HG03565 (cell line): ENCODE measurements around the gene ARHGEF6.
"Not testable (repeated sequence)": the region's sequence is repeated elsewhere in the genome, so short reads cannot be mapped to it uniquely, and the experiment has no call there.

Source experiments
- ATAC-seq: cut with Tn5 transposase; IDR thresholded peaks from one replicate; pipeline ENCODE4 v1.9.1; 2021; ENCODE audit warnings: mild to moderate bottlenecking, moderate library complexity; ENCODE audit not compliant: unreplicated experiment

Gene ARHGEF6, protein sequence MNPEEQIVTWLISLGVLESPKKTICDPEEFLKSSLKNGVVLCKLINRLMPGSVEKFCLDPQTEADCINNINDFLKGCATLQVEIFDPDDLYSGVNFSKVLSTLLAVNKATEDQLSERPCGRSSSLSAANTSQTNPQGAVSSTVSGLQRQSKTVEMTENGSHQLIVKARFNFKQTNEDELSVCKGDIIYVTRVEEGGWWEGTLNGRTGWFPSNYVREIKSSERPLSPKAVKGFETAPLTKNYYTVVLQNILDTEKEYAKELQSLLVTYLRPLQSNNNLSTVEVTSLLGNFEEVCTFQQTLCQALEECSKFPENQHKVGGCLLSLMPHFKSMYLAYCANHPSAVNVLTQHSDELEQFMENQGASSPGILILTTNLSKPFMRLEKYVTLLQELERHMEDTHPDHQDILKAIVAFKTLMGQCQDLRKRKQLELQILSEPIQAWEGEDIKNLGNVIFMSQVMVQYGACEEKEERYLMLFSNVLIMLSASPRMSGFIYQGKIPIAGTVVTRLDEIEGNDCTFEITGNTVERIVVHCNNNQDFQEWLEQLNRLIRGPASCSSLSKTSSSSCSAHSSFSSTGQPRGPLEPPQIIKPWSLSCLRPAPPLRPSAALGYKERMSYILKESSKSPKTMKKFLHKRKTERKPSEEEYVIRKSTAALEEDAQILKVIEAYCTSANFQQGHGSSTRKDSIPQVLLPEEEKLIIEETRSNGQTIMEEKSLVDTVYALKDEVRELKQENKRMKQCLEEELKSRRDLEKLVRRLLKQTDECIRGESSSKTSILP

GRCh38 chrX:136780763-136781162 lies at the start of gene ARHGEF6:
Gene ARHGEF6 (minus strand): TSS chrX:136780932. CDS start chrX:136780882, 50 bp downstream.
- no peak for ATAC-seq

- no peak for ATAC-seq
Measured at GRCh38 chrX:136829413-136829812, 48.7 kb upstream of the ARHGEF6 start.

DNA sequence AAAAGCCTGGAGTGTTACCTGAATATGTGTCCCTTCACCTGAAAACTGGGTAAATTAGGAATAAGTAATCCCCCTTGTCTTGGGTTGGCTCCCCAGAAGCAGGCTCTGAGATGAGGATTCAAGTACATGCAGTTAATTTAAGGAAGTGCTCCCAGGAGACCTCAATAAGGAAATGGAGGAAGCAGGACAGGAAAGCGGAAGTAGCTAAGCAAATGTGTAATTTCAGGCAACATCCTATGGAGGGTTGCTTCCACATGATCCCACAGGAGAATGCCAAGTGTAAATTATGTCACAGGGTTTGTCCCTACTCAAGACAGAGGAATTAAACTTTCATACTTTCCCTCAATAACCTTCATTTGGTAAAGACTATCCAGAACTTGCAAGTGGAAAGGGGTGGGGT lies 48.1 kb upstream of the ARHGEF6 start:
- ATAC-seq = no peak

GRCh38 chrX:136827026-136827425 lies 46.3 kb upstream of the ARHGEF6 start:
- ATAC-seq = no peak

- no peak for ATAC-seq
Measured at GRCh38 chrX:136825771-136826170, 45.0 kb upstream of the ARHGEF6 start.

DNA sequence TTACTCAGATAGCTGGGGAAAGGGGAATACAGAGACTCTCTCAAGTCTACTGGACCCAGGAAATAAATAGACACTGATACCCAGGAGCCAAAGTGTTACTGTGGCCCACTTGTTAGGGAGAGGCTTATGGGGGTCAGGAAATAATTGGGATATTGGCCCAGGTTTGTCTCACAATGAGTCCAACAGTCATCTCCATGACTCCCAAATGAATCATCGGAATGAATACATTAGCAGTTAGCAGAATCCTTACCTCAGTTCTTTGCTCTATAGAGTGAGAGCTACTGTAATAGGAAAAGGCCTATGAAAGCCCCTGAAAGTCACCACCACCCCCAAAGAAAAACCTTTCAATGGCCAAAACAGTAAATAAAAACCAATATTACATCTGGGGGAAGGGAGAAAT lies 42.4 kb upstream of the ARHGEF6 start:
- ATAC-seq = no peak

DNA sequence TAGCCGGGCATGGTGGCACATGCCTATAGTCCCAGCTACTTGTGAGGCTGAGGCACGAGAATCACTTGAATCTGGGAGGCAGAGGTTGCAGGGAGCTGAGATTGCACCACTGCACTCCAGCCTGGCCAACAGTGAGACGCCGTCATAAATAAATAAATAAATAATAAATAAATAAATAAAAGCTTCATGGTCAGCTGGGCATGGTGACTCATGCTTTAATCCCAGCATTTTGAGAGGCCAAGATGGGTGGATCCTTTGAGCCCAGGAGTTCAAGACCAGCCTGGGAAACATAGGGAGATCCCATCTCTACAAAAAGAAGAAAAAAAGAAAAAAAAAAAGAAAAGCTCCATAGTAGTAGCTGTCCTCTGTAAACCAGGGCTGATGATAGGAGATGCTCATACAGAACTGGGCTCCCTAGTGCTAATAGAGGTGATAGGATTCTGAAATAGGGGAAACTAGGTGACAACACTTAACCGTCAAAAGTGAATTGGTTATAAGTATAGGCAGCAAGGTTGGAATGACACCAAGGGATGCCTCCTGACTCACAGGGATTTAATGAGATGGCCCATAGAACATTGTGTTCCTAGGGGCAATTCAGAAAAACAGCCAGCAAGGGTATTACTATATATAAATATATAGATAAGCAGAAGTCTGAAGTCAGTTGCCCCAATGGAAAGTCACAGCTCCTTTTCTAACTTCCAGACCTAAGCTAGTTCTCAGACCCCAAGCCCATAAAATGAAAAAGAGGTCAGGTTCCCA lies 41.8 kb upstream of the ARHGEF6 start:
- no peak for ATAC-seq

DNA sequence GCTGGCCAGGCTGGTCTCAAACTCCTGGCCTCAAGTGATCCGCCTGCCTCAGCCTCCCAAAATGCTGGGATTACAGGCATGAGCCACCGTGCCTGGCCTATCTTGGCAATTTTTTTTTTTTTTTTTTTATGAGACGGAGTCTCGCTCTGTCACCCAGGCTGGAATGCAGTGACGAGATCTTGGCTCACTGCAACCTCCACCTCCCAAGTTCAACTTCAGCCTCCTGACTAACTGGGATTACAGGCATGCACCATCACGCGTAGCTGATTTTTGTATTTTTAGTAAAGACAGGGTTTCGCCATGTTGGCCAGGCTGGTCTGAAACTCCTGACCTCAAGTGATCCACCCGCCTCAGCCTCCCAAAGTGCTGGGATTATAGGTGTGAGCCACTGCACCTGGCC lies 39.0 kb upstream of the ARHGEF6 start:
- ATAC-seq = not testable (repeated sequence)

GRCh38 chrX:136819031-136819703 lies 38.4 kb upstream of the ARHGEF6 start:
- no peak for ATAC-seq

GRCh38 chrX:136816975-136817374 lies 36.2 kb upstream of the ARHGEF6 start:
- ATAC-seq = no peak

- no peak for ATAC-seq
Measured at GRCh38 chrX:136814847-136815750, 34.4 kb upstream of the ARHGEF6 start.

GRCh38 chrX:136812286-136812685 lies 31.6 kb upstream of the ARHGEF6 start:
- no peak for ATAC-seq

- ATAC-seq = no peak
Measured at GRCh38 chrX:136810493-136810892, 29.8 kb upstream of the ARHGEF6 start.

- no peak for ATAC-seq
Measured at GRCh38 chrX:136806891-136807410, 26.2 kb upstream of the ARHGEF6 start.

- ATAC-seq = no peak
Measured at GRCh38 chrX:136802515-136802914, 21.8 kb upstream of the ARHGEF6 start.

DNA sequence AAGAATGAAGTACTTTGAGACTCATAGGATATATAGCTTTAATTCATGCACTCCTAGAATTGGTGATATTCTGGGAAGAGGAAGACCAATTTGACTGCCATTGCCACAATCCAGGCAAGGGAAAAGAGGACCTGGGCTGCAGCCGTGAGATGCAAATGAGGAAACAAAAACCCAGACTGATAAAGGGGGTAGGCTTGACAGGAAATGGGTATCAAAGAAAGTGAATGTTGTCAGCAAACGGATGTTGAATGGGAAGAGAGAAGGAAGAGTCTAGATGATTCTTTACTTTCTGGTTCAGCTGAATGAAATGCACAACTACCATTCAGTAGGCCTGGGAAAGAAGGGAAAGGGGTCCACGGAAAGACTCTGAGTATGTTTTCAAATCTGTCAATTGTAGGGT lies 17.1 kb upstream of the ARHGEF6 start:
- ATAC-seq = no peak

DNA sequence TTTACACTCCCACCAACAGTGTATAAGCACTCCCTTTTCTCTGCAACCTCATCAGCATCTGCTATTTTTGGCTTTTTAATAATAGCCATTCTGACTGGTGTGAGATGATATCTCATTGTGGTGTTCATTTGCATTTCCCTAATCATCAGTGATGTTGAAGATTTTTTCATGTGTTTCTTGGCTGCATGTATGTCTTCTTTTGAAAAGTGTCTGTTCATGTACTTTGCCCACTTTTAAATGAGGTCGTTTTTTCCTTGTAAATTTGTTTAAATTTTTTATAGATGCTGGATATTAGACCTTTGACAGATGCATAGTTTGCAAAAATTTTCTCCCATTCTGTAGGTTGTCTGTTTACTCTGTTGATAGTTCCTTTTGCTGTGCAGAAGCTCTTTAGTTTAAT lies 14.4 kb upstream of the ARHGEF6 start:
- not testable (repeated sequence) for ATAC-seq

- not testable (repeated sequence) for ATAC-seq
Measured at GRCh38 chrX:136794660-136795059, 13.9 kb upstream of the ARHGEF6 start.

DNA sequence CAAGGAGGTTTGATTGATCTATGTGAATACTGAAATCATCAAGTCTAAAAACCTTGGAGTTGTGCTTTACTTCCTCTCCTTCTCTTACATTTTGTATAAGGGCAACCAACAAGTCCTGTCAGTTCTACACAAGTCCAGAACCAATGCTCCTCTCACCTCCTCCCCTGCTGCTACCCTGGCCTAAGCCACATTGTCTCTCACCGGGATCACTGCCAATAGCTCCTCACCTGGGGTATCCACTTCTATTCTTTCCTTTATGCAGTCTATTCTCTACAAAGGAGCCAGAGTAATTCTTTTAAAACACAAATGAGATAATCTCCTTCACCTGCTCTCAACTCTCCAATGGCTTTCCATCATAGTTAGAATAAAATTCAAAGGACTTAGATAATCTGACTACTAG lies 13.3 kb upstream of the ARHGEF6 start:
- ATAC-seq = no peak

- ATAC-seq = no peak
Measured at GRCh38 chrX:136789856-136790255, 9.1 kb upstream of the ARHGEF6 start.
